ENCODE measurements around the gene S100A3.

- TF ChIP-seq POLR2A (IDR thresholded peaks at IDR 0.05) (no peak), POLR2AphosphoS5 (IDR thresholded peaks at IDR 0.05) (no peak)
- TF ChIP-seq, protein P1, sequence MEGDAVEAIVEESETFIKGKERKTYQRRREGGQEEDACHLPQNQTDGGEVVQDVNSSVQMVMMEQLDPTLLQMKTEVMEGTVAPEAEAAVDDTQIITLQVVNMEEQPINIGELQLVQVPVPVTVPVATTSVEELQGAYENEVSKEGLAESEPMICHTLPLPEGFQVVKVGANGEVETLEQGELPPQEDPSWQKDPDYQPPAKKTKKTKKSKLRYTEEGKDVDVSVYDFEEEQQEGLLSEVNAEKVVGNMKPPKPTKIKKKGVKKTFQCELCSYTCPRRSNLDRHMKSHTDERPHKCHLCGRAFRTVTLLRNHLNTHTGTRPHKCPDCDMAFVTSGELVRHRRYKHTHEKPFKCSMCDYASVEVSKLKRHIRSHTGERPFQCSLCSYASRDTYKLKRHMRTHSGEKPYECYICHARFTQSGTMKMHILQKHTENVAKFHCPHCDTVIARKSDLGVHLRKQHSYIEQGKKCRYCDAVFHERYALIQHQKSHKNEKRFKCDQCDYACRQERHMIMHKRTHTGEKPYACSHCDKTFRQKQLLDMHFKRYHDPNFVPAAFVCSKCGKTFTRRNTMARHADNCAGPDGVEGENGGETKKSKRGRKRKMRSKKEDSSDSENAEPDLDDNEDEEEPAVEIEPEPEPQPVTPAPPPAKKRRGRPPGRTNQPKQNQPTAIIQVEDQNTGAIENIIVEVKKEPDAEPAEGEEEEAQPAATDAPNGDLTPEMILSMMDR (IDR thresholded peaks at IDR 0.05): no peak
Measured at GRCh38 chr1:153557877-153558276, 8.8 kb upstream of the S100A3 start.

All from prostate gland (tissue), 2 donors.